Fibroblast of lung (primary cell): ENCODE data around the gene STK32B.

Experiments
- EZH2 ChIP-seq: IDR thresholded peaks from 2 replicates; pipeline ENCODE4 v1.5.1; 2012; ENCODE audit warnings: low read length, control low read depth, mild to moderate bottlenecking; ENCODE audit errors: missing control alignments
- TF ChIP-seq, protein P1 (sequence below), 2 donors: IDR thresholded peaks in 1 of 2; conservative IDR thresholded peaks in 1 of 2; 1 replicate in 1 of 2; 2 replicates in 1 of 2; pipeline ENCODE4 v1.5.1; 2011 to 2012; ENCODE audit warnings: low read length in 2 of 2, control low read depth in 1 of 2, inconsistent platforms in 1 of 2, low read depth in 1 of 2, mild to moderate bottlenecking in 1 of 2

DNA sequence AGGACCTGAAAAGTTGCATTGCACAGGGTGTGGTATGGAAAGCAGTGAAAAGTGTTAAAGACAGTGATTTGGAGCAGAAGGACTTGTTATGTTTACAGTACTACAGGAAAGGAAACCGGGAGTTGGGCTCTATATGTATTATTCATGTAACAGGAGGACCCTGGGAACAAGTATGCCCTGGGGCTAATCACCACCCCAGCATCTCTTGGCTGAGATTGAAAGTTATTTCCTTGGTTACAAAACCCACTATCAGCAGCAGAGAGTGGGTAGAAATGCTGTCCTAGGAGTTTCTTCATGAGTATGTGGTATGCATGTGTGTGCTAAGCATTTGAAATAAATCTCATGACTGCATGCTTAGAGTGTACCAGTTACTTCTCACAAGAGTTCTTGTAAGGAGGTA lies 46.9 kb downstream of the STK32B start:
- TF ChIP-seq, protein P1, sequence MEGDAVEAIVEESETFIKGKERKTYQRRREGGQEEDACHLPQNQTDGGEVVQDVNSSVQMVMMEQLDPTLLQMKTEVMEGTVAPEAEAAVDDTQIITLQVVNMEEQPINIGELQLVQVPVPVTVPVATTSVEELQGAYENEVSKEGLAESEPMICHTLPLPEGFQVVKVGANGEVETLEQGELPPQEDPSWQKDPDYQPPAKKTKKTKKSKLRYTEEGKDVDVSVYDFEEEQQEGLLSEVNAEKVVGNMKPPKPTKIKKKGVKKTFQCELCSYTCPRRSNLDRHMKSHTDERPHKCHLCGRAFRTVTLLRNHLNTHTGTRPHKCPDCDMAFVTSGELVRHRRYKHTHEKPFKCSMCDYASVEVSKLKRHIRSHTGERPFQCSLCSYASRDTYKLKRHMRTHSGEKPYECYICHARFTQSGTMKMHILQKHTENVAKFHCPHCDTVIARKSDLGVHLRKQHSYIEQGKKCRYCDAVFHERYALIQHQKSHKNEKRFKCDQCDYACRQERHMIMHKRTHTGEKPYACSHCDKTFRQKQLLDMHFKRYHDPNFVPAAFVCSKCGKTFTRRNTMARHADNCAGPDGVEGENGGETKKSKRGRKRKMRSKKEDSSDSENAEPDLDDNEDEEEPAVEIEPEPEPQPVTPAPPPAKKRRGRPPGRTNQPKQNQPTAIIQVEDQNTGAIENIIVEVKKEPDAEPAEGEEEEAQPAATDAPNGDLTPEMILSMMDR (conservative IDR thresholded peaks at IDR 0.05 in 1 of 2, IDR thresholded peaks at IDR 0.05 in 1 of 2; ENCODE audit: low read depth in 1 of 2, low read length in 2 of 2): no peak
- no peak for TF ChIP-seq EZH2
